ENCODE data around the gene CCDC120. TPM values are rescaled to one million over a fixed set of nuclear protein-coding genes. Genes with fewer than 3 reads are reported as not detected.

CCDC120 gene
- total and polyA plus RNA-seq, 11 donors, result 0.48 to 3.3 (median 1.1) TPM

DNA sequence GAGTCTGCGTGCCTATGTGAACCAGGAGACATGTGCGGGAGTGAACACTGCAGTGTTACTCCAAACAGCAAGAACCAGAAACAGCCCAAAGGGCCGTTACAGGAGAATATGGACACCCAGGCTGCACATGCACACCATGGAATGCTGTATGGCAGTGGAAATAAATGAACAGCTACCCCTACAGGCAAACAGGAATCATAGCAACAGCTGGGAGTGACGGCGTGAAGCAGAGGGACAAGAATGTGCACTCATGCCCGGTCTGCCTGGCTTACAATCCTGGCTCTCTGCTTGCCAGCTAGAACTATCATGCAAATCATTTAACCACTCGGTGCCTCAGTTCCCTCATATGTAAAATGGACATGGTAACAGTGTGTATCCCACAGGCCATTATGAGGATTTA is 48.1 kb downstream of the CCDC120 start:
- WGBS, 4 donors, result 41 to 50% (median 45%) methylated on average over 6 to 7 of the region's 7 CpGs
- DNase-seq, result peak in 1 of 5 donors; percentile 41

DNA sequence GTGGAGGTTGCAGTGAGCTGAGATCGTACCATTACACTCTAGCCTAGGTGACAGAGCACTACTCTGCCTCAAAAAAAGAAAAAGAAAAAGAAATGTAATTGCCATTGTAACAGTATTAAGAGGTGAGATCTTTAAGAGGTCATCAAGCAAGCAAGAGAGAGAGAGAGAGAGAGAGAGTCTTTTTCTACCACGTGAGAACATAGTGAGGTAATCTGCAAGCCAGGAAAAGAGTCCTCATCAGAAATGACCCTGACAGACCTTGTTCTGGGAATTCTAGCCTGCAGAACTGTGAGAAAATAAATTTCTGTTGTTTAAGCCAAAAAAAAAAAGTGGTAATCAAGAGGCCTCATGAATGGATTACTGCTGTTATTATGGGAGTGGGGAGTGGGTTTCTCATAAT is 49.8 kb downstream of the CCDC120 start:
- intact Hi-C loops (cut with DNase I), result loop anchor here in 1 of 10 donors (10.0 kb wide), 1 partner anchor 154 kb away; the partner anchor contains the start of gene OTUD5
- ATAC-seq, result no peak
- DNase-seq, result no peak

More for the DNA sequence above, 48.1 kb downstream of the CCDC120 start:
- Histone ChIP-seq H3K27ac (no peak overlapping the region), H3K36me3 (peaks cover 0 to 16% (median 5%) of the 10 kb centered on the region in 9 donors), H3K4me1 (no peaks in the 10 kb centered on the region), H3K9me3 (no peaks in the 10 kb centered on the region), H3K4me3 (no peak overlapping the region), H3K27me3 (no peaks in the 10 kb centered on the region)
- TF ChIP-seq, protein P1, sequence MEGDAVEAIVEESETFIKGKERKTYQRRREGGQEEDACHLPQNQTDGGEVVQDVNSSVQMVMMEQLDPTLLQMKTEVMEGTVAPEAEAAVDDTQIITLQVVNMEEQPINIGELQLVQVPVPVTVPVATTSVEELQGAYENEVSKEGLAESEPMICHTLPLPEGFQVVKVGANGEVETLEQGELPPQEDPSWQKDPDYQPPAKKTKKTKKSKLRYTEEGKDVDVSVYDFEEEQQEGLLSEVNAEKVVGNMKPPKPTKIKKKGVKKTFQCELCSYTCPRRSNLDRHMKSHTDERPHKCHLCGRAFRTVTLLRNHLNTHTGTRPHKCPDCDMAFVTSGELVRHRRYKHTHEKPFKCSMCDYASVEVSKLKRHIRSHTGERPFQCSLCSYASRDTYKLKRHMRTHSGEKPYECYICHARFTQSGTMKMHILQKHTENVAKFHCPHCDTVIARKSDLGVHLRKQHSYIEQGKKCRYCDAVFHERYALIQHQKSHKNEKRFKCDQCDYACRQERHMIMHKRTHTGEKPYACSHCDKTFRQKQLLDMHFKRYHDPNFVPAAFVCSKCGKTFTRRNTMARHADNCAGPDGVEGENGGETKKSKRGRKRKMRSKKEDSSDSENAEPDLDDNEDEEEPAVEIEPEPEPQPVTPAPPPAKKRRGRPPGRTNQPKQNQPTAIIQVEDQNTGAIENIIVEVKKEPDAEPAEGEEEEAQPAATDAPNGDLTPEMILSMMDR (IDR thresholded peaks at IDR 0.05), result peak in 10 of 12 donors; percentile 8 to 52 (median 34)
- no peak for TF ChIP-seq POLR2A (IDR thresholded peaks at IDR 0.05)
- intact Hi-C loops (cut with DNase I), result loop anchor here in 1 of 10 donors (10.0 kb wide), 1 partner anchor 152 kb away; the partner anchor contains the start of gene OTUD5
- peak; percentile 72 to 86 (median 80) for ATAC-seq

DNA sequence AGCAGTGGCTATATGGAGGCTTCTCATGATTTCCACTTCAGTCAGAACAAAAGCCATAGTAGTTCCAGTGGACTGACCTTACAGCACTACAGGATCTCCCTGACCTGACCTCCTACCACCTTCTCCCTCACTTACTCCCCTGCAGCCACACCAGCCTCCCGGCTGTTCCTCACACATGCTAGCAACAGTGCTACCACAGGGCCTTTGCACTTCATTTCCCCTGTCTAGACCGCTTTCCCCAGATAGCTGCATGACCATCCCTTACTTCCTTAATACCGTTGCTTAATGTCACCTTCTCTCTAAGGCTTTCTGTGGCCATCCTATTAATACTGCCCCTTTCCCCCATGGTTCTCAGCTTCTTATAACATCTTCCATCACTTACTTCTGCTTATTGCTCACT is 51.6 kb downstream of the CCDC120 start:
- Histone ChIP-seq H3K9me3 (no peaks in the 10 kb centered on the region), H3K27me3 (no peaks in the 10 kb centered on the region), H3K36me3 (peaks cover 0 to 41% (median 25%) of the 10 kb centered on the region in 9 donors), H3K4me1 (no peaks in the 10 kb centered on the region), H3K4me3 (no peak overlapping the region), H3K27ac (no peak overlapping the region)
- intact Hi-C loops (cut with DNase I), result no loop called here
- 82 to 96% (median 85%) methylated on average over 3 of the region's 3 CpGs for whole genome bisulfite sequencing, 4 donors
- TF ChIP-seq POLR2A (IDR thresholded peaks at IDR 0.05), result no peak
- TF ChIP-seq, protein P1 (IDR thresholded peaks at IDR 0.05), result no peak
- ATAC-seq, result no peak
- DNase-seq, result no peak

More for the DNA sequence above, 49.8 kb downstream of the CCDC120 start:
- Histone ChIP-seq H3K27ac (no peak overlapping the region), H3K36me3 (peaks cover 0 to 31% (median 20%) of the 10 kb centered on the region in 9 donors), H3K27me3 (no peaks in the 10 kb centered on the region), H3K4me3 (no peak overlapping the region), H3K9me3 (no peaks in the 10 kb centered on the region), H3K4me1 (no peaks in the 10 kb centered on the region)
- WGBS, 4 donors, result 58 to 65% (median 58%) methylated on average over 2 of the region's 2 CpGs
- TF ChIP-seq POLR2A (IDR thresholded peaks at IDR 0.05), result no peak
- TF ChIP-seq, protein P1 (IDR thresholded peaks at IDR 0.05), result no peak

DNA sequence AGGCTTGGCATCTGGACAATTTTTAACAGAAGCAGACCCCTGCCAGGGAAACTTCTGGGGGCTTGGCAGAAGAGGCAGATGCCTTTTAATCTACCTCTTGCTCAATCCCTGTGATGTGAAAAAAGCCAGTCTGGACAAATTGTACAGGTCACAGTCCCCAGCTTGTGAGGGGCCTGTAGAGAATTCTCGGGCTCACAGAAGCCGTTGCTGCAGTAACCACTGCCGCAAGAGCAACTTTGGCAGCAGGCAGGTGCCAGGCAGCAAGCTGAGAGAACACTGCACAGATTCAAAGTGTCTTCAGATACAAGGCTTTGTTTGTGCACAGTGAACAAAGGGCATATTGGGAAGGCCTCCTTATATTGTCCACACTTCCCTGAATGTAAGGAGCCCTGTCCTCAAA is 53.0 kb downstream of the CCDC120 start:
- intact Hi-C loops (cut with DNase I), result no loop called here
- Histone ChIP-seq H3K27me3 (no peaks in the 10 kb centered on the region), H3K36me3 (peaks cover 0 to 55% (median 36%) of the 10 kb centered on the region in 9 donors), H3K9me3 (no peaks in the 10 kb centered on the region), H3K4me3 (no peak overlapping the region), H3K4me1 (no peaks in the 10 kb centered on the region), H3K27ac (no peak overlapping the region)
- 55 to 77% (median 66%) methylated on average over 3 of the region's 3 CpGs for WGBS, 4 donors
- TF ChIP-seq POLR2A (IDR thresholded peaks at IDR 0.05), result no peak
- TF ChIP-seq, protein P1 (IDR thresholded peaks at IDR 0.05), result no peak
- no peak for DNase-seq
- ATAC-seq, result peak in 1 of 4 donors; percentile 54
